ENCODE data around the gene NFATC2. TPM values are rescaled to one million over a fixed set of nuclear protein-coding genes. Genes with fewer than 3 reads are reported as not detected.

The NFATC2 gene
- total RNA-seq, 1 experiment from 2014 or later = 15.8 TPM

DNA sequence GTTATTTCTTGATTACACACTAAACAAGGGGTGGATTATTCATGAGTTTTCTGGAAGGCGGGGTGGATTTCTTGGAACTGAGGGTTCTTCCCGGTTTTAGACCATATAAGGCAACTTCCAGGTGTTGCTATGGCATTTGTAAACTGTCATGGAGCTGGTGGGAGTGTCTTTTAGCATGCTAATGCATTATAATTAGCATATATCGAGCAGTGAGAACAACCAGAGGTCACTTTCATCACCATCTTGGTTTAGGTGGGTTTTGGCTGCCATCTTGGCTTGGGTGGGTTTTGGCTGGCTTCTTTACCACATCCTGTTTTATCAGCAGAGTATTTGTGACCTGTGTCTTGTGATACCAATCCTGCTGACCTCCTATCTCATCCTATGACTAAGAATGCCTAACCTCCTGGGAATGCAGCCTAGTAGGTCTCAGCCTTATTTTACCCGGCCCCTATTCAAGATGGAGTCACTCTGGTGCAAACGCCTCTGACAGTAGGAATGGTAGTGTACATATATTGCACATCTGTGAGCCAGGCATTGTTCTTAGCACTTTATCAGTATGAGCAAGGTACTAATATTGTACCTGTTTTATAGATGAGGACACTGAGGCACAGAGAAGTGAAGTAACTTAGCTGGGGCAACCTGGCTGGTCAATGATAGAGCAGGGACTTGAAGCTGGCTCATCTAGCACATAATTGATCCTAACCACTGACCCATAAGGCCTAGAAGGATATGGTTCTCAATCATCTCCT lies 203.7 kb downstream of the NFATC2 start:
- Mint-ChIP-seq H3K36me3 (ENCODE audit: insufficient read depth, unreplicated experiment) (no peaks in the 10 kb centered on the region), H3K4me3 (ENCODE audit: low read depth, unreplicated experiment) (no peak overlapping the region)

DNA sequence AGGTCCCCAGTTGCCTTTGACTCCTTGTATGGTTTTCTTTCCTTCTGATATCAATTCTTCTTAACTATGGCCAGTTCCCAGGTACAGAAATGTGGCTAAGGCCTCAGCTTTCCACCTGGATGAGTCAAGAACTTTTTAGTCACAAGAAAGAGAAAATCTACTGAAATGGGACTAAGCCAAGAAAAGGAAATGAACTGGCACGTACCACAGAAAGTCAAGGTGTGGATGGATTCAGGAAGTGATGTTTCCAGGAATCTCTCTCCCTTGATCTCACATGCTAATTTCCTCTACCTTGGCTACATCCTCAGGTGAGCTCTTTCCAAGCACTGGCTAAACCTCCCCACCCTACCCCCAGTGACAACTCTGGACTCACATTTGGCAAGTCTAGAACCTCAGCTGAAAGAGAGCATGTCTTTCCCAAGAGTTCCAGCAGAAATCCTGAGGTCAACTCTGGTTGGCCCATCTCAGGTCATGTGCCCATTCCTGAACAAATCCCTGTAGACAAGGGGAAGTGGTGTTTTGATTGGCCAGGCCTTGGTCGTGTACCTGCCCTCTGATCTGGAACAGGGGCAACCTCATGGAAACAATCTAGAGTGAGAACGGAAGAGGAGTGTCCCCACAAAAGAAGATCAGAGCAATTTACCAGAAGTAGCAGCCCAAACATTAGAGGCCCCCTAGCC lies 205.3 kb downstream of the NFATC2 start:
- Mint-ChIP-seq H3K27ac (ENCODE audit: unreplicated experiment) (no peak overlapping the region), H3K9me3 (ENCODE audit: low read depth, unreplicated experiment) (peaks cover 2% of the 10 kb centered on the region), H3K4me1 (ENCODE audit: low read depth, unreplicated experiment) (no peaks in the 10 kb centered on the region), H3K27me3 (ENCODE audit: unreplicated experiment) (peaks cover 56% of the 10 kb centered on the region), H3K36me3 (ENCODE audit: insufficient read depth, unreplicated experiment) (no peaks in the 10 kb centered on the region), H3K4me3 (ENCODE audit: low read depth, unreplicated experiment) (no peak overlapping the region)
- CTCF ChIA-PET = no interaction called here
- no peak for DNase-seq
- TF ChIP-seq, protein P1, sequence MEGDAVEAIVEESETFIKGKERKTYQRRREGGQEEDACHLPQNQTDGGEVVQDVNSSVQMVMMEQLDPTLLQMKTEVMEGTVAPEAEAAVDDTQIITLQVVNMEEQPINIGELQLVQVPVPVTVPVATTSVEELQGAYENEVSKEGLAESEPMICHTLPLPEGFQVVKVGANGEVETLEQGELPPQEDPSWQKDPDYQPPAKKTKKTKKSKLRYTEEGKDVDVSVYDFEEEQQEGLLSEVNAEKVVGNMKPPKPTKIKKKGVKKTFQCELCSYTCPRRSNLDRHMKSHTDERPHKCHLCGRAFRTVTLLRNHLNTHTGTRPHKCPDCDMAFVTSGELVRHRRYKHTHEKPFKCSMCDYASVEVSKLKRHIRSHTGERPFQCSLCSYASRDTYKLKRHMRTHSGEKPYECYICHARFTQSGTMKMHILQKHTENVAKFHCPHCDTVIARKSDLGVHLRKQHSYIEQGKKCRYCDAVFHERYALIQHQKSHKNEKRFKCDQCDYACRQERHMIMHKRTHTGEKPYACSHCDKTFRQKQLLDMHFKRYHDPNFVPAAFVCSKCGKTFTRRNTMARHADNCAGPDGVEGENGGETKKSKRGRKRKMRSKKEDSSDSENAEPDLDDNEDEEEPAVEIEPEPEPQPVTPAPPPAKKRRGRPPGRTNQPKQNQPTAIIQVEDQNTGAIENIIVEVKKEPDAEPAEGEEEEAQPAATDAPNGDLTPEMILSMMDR (IDR thresholded peaks at IDR 0.05; ENCODE audit: unreplicated experiment) = no peak
- BruUV-seq (replicated peaks) = no TSS peak
- intact Hi-C loops (cut with micrococcal nuclease; ENCODE audit: unreplicated experiment) = no loop called here

More for the DNA sequence above, 203.7 kb downstream of the NFATC2 start:
- Mint-ChIP-seq H3K9me3 (ENCODE audit: low read depth, unreplicated experiment) (peaks cover 4% of the 10 kb centered on the region), H3K27ac (ENCODE audit: unreplicated experiment) (no peak overlapping the region), H3K4me1 (ENCODE audit: low read depth, unreplicated experiment) (no peaks in the 10 kb centered on the region), H3K27me3 (ENCODE audit: unreplicated experiment) (peaks cover 65% of the 10 kb centered on the region)
- DNase-seq = no peak
- intact Hi-C loops (cut with micrococcal nuclease; ENCODE audit: unreplicated experiment) = no loop called here
- no TSS peak for BruUV-seq (replicated peaks)
- CTCF ChIA-PET = interaction anchor here (0.6 to 1.0 kb wide), 2 partner anchors 13 to 354 kb away, joined by 3 read pairs; no protein-coding TSS in a partner anchor
- TF ChIP-seq, protein P1 (IDR thresholded peaks at IDR 0.05; ENCODE audit: unreplicated experiment) = no peak

Small RNAs within 50 kb of the gene (microRNA-seq; reads per million reads assigned to microRNA genes)
- 9.8 reads per million, percentile 32 among the genes with 10 or more reads in this experiment for gene MIR3194

Other genes starting within 250 kb of the NFATC2 start
- 90.3 and 98.5 TPM in 2 replicates for gene ATP9A, start 225.7 kb upstream of the NFATC2 start, total RNA-seq (2022)